Fibroblast of mammary gland (primary cell): Measurements from ENCODE around the gene SUFU.

ENCODE experiments used
- DNase-seq: peaks from one replicate; pipeline ENCODE4 v3.0.0-alpha.2; 2010; ENCODE audit warnings: low read depth
- H3K4me3 ChIP-seq: 2 replicates; pipeline ENCODE4 v1.5.1; 2011; ENCODE audit warnings: low read depth, mild to moderate bottlenecking, low read length, moderate library complexity; ENCODE audit not compliant: control insufficient read depth
- CTCF ChIP-seq: conservative IDR thresholded peaks from 2 replicates; pipeline ENCODE4 v1.5.1; 2011; ENCODE audit warnings: low read depth, low read length, inconsistent platforms; ENCODE audit not compliant: control insufficient read depth, insufficient read depth

Gene SUFU

GRCh38 chr10:102546606-102547320 lies 43.0 kb downstream of the SUFU start:
- peak; percentile 90 for DNase-seq
- no peak for TF ChIP-seq CTCF
- peak overlapping the region; percentile 13 for H3K4me3 ChIP-seq

GRCh38 chr10:102549549-102549948 lies 45.8 kb downstream of the SUFU start:
- no peak for TF ChIP-seq CTCF
- no peak overlapping the region for H3K4me3 ChIP-seq
- peak; percentile 4 for DNase-seq

- no peak for DNase-seq
- no peak for TF ChIP-seq CTCF
- H3K4me3 ChIP-seq: no peak overlapping the region
These were observed 47.0 kb downstream of the SUFU start for GRCh38 chr10:102550636-102551210.

GRCh38 chr10:102552533-102552932 lies 48.8 kb downstream of the SUFU start:
- H3K4me3 ChIP-seq: no peak overlapping the region
- TF ChIP-seq CTCF: no peak
- no peak for DNase-seq

GRCh38 chr10:102553771-102554170 lies 50.0 kb downstream of the SUFU start:
- TF ChIP-seq CTCF: no peak
- H3K4me3 ChIP-seq: no peak overlapping the region
- no peak for DNase-seq

GRCh38 chr10:102554531-102554930 lies 50.8 kb downstream of the SUFU start:
- H3K4me3 ChIP-seq: no peak overlapping the region
- DNase-seq: no peak
- TF ChIP-seq CTCF: no peak

GRCh38 chr10:102555781-102556328 lies 52.1 kb downstream of the SUFU start:
- TF ChIP-seq CTCF: no peak
- no peak overlapping the region for H3K4me3 ChIP-seq
- peak; percentile 83 for DNase-seq
